Karpas-422 (cell line): ENCODE data around the gene SLC35F6. TPM values are rescaled to one million over a fixed set of nuclear protein-coding genes. Genes with fewer than 3 reads are reported as not detected.

Source experiments
- DNase-seq: peaks from one replicate; pipeline ENCODE4 v3.0.0-alpha.2; 2015
- H2AFZ ChIP-seq: fragments of 200-600 bp; sonication (generic); 2 replicates; pipeline ENCODE4 v1.6.1; 2014; ENCODE audit warnings: antibody characterized with exemption, low read length, mixed read lengths
- H3K27ac ChIP-seq: fragments of 200-600 bp; sonication (generic); 2 replicates; pipeline ENCODE4 v1.5.1; 2014; ENCODE audit warnings: mild to moderate bottlenecking, low read length, moderate library complexity
- H3K27me3 ChIP-seq: fragments of 200-600 bp; sonication (generic); 2 replicates; pipeline ENCODE4 v1.6.1; 2014; ENCODE audit warnings: low read length, mixed read lengths
- H3K36me3 ChIP-seq: fragments of 200-600 bp; sonication (generic); 2 replicates; pipeline ENCODE4 v1.6.1; 2014; ENCODE audit warnings: low read length, mixed read lengths; ENCODE audit not compliant: insufficient read depth
- H3K4me1 ChIP-seq: fragments of 200-600 bp; sonication (generic); 2 replicates; pipeline ENCODE4 v1.6.1; 2014; ENCODE audit warnings: mild to moderate bottlenecking, low read length, mixed read lengths
- H3K4me2 ChIP-seq: fragments of 200-600 bp; sonication (generic); 2 replicates; pipeline ENCODE4 v1.6.1; 2014; ENCODE audit warnings: low read length, low read depth, mild to moderate bottlenecking; ENCODE audit not compliant: poor library complexity, severe bottlenecking
- H3K4me3 ChIP-seq: fragments of 200-600 bp; sonication (generic); 2 replicates; pipeline ENCODE4 v1.5.1; 2014; ENCODE audit warnings: mild to moderate bottlenecking, antibody characterized with exemption, low read length, mixed read lengths
- H3K79me2 ChIP-seq: fragments of 200-600 bp; sonication (generic); 2 replicates; pipeline ENCODE4 v1.6.1; 2014; ENCODE audit warnings: mild to moderate bottlenecking, low read length, mixed read lengths
- H3K9ac ChIP-seq: fragments of 200-600 bp; sonication (generic); 2 replicates; pipeline ENCODE4 v1.6.0; 2014; ENCODE audit warnings: low read length
- H3K9me2 ChIP-seq: fragments of 200-600 bp; sonication (generic), shearing (Covaris generic); replicated peaks from 2 replicates; pipeline ENCODE4 v1.6.0; 2014; ENCODE audit warnings: mild to moderate bottlenecking, low read length, moderate library complexity; ENCODE audit not compliant: insufficient read depth
- H3K9me3 ChIP-seq: fragments of 300-700, 200-600 bp; sonication (generic); 2 replicates; pipeline ENCODE4 v1.6.1; 2014; ENCODE audit warnings: low read length, mixed read lengths
- H4K20me1 ChIP-seq: fragments of 200-600 bp; sonication (generic); 2 replicates; pipeline ENCODE4 v1.6.1; 2014; ENCODE audit warnings: mild to moderate bottlenecking, antibody characterized with exemption, low read length, low read depth; ENCODE audit not compliant: insufficient read depth
- total RNA-seq: library from RNA; depleted of rRNA; stranded (reverse); fragments of >200 nt; shearing (Covaris generic); gene quantifications from 2 replicates; pipeline ENCODE4 v1.2.3, GENCODE V29; 2014; ENCODE audit warnings: low replicate concordance

The SLC35F6 gene
- total RNA-seq, 1 experiment from 2014 or later: 13.8 TPM

- Histone ChIP-seq H3K9me2 (no peaks in the 10 kb centered on the region), H3K9ac (no peak overlapping the region), H3K79me2 (peaks cover 6% of the 10 kb centered on the region; the same call in 1 of the 2 replicates), H4K20me1 (no peaks in the 10 kb centered on the region), H3K27me3 (no peaks in the 10 kb centered on the region), H3K27ac (no peak overlapping the region), H3K4me2 (no peak overlapping the region), H3K4me1 (peaks cover 9% of the 10 kb centered on the region), H2AFZ (no peak overlapping the region), H3K4me3 (no peak overlapping the region), H3K9me3 (no peaks in the 10 kb centered on the region), H3K36me3 (peaks cover 8% of the 10 kb centered on the region; the same call in 1 of the 2 replicates)
- DNase-seq: no peak
Measured at GRCh38 chr2:26778507-26778906, 14.4 kb downstream of the SLC35F6 start.

- no peak overlapping the region for H3K4me2 ChIP-seq
- peaks cover 2% of the 10 kb centered on the region for H3K4me1 ChIP-seq
- H2AFZ ChIP-seq: no peak overlapping the region
- no peaks in the 10 kb centered on the region for H3K79me2 ChIP-seq
- no peak for DNase-seq
- H4K20me1 ChIP-seq: no peaks in the 10 kb centered on the region
- no peaks in the 10 kb centered on the region for H3K27me3 ChIP-seq
- peaks cover 8% of the 10 kb centered on the region; the same call in 1 of the 2 replicates for H3K36me3 ChIP-seq
- no peak overlapping the region for H3K9ac ChIP-seq
- H3K9me3 ChIP-seq: no peaks in the 10 kb centered on the region
- no peak overlapping the region for H3K4me3 ChIP-seq
- no peak overlapping the region for H3K27ac ChIP-seq
- H3K9me2 ChIP-seq: no peaks in the 10 kb centered on the region
Measured at GRCh38 chr2:26780203-26780760, 16.2 kb downstream of the SLC35F6 start.

DNA sequence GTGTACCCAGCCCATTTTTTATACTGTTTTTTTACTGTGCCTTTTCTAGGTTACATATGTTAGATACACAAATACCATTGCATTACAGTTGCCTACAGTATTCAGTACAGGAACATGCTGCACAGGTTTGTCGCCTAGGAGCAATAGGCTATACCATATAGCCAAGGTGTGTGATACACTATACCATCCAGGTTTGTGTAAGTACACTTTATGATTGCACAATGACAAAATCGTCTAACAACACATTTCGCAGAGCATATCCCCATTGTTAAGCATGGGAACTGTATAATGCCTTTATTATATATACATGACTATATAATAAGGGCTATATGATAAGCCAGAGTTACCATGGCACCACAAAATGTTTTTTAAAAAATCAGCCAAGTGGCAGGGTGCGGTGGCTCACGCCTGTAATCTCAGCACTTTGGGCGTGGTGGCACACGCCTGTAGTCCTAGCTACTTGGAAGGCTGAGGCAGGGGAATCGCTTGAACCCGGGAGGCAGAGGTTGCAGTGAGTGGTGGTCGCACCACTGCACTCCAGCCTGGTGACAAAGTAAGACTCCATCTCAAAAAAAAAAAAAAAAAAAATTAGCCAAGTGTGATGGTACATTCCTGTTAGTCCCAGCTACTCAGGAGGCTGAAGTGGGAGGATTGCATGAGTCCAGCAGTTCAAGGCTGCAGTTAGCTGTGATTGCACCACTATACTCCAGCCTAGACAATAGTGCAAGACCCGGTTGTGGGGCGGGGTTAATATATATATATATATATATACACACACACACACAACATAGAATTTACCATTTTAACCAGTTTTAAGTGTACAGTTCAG is 19.0 kb downstream of the SLC35F6 start:
- Histone ChIP-seq H3K9me3 (no peaks in the 10 kb centered on the region), H3K4me1 (peaks cover 18% of the 10 kb centered on the region), H3K9me2 (no peaks in the 10 kb centered on the region), H3K9ac (no peak overlapping the region), H3K4me2 (no peak overlapping the region), H3K79me2 (peaks cover 21% of the 10 kb centered on the region), H3K27ac (no peak overlapping the region), H2AFZ (no peak overlapping the region), H4K20me1 (no peaks in the 10 kb centered on the region), H3K36me3 (peaks cover 8% of the 10 kb centered on the region; the same call in 1 of the 2 replicates), H3K4me3 (no peak overlapping the region), H3K27me3 (no peaks in the 10 kb centered on the region)
- DNase-seq: no peak

DNA sequence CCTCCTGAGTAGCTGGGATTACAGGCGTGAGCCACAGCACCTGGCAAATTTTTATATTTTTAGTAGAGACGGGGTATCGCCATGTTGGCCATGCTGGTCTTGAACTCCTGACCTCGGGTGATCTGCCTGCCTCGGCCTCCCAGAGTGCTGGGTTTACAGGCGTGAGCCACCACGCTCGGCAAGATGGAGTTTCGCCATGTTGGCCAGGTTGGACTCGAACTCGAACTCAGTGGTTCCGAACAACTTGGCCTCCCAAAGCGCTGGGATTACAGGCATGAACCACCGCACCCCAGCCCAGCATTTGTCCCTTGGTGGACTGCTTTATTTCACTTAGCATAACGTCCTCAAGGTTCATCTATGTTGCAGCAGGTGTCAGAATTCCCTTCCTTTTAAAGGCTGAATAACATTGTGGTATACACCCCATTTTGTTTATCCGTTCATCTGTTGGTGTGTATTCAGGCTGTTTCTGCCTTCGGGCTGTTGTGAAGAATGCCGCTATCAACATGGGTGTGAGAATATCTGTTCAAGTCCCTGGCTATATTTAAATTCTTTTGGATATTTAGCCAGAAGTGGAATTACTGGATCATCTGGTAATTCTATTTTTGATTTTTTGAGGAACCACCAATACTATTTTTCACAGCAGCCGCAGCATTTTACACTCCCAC is 20.6 kb downstream of the SLC35F6 start:
- Histone ChIP-seq H3K27me3 (no peaks in the 10 kb centered on the region), H3K9ac (no peak overlapping the region), H3K4me2 (no peak overlapping the region), H3K9me2 (no peaks in the 10 kb centered on the region), H3K4me3 (no peak overlapping the region), H4K20me1 (no peaks in the 10 kb centered on the region), H3K9me3 (no peaks in the 10 kb centered on the region), H3K4me1 (peaks cover 18% of the 10 kb centered on the region), H3K36me3 (peaks cover 21% of the 10 kb centered on the region), H3K79me2 (peaks cover 37% of the 10 kb centered on the region), H2AFZ (no peak overlapping the region), H3K27ac (no peak overlapping the region)
- DNase-seq: no peak

- Histone ChIP-seq H3K9me2 (no peaks in the 10 kb centered on the region), H3K9me3 (no peaks in the 10 kb centered on the region)
Measured at GRCh38 chr2:26785431-26786206, 21.5 kb downstream of the SLC35F6 start, which contains the start of gene CENPA. Gene CENPA, plus strand, starts transcription at chr2:26786056. Its CDS starts 141 bp downstream, at chr2:26786197.

DNA sequence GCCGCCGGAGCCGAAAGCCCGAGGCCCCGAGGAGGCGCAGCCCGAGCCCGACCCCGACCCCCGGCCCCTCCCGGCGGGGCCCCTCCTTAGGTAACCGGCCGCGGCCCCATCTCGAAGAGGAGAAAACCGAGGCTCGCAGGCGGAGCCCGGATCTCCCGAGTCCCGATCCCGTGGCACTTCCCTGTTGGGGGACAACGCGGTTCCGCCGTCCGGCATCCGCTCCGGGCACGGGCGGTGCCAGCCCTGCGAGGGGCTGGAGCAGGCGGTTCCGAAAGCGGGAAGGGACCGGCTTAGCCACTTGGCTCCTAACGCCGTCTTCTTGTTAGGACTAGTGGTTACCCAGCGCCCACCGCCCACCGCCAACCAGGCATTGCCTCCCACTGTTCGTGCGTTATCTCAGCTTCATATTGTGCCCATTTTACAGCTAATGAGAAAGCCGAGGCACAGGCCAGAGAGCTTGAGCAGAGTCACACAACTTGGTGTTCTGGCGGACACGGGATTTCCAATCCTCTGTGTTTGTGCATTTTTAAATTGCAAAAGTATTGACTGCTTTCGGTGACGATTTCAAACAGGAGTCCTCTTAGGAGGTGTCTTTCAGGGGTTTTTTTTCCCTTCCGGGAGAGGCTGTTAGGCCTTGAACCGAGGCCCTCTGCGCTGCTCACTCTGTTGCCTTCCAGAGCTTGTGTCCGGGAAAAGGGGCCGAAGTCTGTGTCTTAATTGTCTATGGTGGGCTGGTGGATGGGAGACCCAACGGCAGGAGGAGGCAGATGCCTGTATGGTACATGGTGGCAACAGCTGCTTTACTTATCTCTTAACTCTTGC is 22.3 kb downstream of the SLC35F6 start:
- Histone ChIP-seq H3K4me1 (peaks cover 18% of the 10 kb centered on the region), H3K27ac (peak overlapping the region; percentile 66), H3K4me3 (peak overlapping the region; percentile 97), H3K9ac (peak overlapping the region; percentile 92), H3K36me3 (peaks cover 25% of the 10 kb centered on the region), H3K79me2 (peaks cover 51% of the 10 kb centered on the region), H4K20me1 (no peaks in the 10 kb centered on the region), H3K9me3 (no peaks in the 10 kb centered on the region), H3K4me2 (peak overlapping the region; percentile 99), H3K27me3 (no peaks in the 10 kb centered on the region), H2AFZ (peak overlapping the region; percentile 85; the same call in 1 of the 2 replicates), H3K9me2 (no peaks in the 10 kb centered on the region)
- peak; percentile 72 for DNase-seq

More at GRCh38 chr2:26785431-26786206, 21.5 kb downstream of the SLC35F6 start, which contains the start of gene CENPA:
- Histone ChIP-seq H2AFZ (peak within 1 kb of the TSS; percentile 85; the same call in 1 of the 2 replicates), H3K79me2 (peaks cover 44% of the 10 kb centered on the region), H3K4me2 (peak within 1 kb of the TSS; percentile 99), H4K20me1 (no peaks in the 10 kb centered on the region), H3K27ac (peak within 1 kb of the TSS; percentile 66), H3K36me3 (peaks cover 19% of the 10 kb centered on the region), H3K4me3 (peak within 1 kb of the TSS; percentile 97), H3K27me3 (no peaks in the 10 kb centered on the region), H3K4me1 (peaks cover 18% of the 10 kb centered on the region), H3K9ac (peak within 1 kb of the TSS; percentile 92)
- DNase-seq: peak; percentile 99

GRCh38 chr2:26792720-26793119 is 28.6 kb downstream of the SLC35F6 start:
- Histone ChIP-seq H3K4me2 (no peak overlapping the region), H3K4me1 (peaks cover 3% of the 10 kb centered on the region), H3K9ac (no peak overlapping the region), H3K36me3 (peaks cover 44% of the 10 kb centered on the region), H4K20me1 (no peaks in the 10 kb centered on the region), H3K27me3 (no peaks in the 10 kb centered on the region), H3K4me3 (no peak overlapping the region), H3K9me2 (no peaks in the 10 kb centered on the region), H3K79me2 (peaks cover 42% of the 10 kb centered on the region), H3K27ac (no peak overlapping the region), H2AFZ (no peak overlapping the region), H3K9me3 (no peaks in the 10 kb centered on the region)
- no peak for DNase-seq
